NCI-H82 treated with DMSO at 0.1 percent for 48 hours (cell line): Measurements from ENCODE around the gene DDAH2.

Experiments
- DNase-seq: peaks from one replicate; lab custom pipeline; 2025; ENCODE audit not compliant: unreplicated experiment; lab: John Stamatoyannopoulos, UW

DDAH2 gene, protein sequence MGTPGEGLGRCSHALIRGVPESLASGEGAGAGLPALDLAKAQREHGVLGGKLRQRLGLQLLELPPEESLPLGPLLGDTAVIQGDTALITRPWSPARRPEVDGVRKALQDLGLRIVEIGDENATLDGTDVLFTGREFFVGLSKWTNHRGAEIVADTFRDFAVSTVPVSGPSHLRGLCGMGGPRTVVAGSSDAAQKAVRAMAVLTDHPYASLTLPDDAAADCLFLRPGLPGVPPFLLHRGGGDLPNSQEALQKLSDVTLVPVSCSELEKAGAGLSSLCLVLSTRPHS

DNA sequence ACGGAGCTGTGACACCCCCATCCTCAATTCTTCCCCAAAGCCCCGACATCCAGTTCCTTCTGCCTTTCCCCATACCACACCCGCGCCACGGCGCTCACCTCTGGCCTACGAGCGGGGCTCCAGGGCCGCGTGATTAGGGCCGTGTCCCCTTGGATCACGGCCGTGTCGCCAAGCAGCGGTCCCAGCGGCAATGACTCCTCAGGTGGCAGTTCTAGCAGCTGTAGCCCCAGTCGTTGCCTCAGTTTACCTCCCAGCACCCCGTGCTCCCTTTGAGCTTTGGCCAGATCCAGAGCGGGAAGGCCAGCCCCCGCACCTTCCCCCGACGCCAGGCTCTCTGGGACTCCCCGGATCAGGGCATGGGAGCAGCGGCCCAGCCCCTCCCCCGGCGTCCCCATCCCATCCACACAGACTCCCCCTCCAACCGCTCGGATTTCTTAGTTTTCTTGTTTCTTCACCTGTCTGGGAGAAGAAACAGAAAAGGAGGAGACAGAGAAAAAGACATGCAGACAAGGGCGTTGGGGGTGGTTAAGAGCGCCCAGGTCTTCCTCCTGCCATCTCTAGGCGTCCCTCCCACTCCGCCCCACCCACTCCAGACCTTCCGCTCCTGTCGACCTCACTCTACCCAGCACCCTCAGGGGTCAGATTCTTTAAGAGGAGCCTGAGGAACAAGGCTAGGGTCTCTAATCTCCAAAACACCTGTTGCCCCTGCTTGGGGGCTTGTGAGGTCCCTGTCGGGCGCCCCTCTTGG is at the start of gene DDAH2:
Gene DDAH2 (minus strand): TSS at position 533 of the 748 bp plus-strand sequence. CDS start 138 bp downstream, at position 395.
- DNase-seq: no peak

DNA sequence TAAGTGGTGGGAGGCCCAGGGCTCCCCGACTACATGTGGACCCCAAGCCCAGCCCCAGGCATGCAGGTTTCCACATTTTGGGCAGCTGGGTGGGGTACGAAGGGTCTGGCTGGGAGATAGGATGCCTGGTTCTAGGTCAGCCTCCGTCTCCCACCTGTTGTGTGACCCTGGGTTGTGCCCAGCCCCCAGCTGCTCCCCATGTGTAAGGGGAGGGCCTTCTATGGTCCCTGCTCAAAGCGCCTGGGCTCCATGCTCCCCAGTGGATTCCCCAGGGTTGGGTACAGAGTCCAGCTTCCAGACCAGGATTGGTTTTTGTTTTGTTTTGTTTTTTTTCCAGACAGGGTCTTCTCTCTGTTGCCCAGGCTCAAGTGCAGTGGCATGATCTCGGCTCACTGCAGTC is 49.1 kb upstream of the DDAH2 start:
- DNase-seq: no peak

DNA sequence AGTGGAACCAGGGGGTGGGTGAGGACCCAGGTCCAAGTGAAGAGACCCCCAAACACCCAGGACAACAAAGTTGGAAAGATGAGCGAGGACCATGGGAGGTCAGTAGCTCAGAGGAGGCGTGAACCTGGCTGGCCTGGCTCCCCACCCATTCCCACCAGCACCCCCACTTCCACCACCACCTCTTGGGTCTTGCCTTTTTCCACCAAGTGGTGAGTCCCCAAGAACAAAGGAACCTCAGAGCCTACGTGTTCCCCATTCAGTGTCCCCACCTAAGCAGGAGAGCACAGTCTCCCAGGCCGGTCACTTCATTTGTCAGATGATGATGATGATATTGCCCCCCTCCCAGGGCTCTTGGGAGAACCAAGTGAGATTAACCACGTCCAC is 48.6 kb upstream of the DDAH2 start:
- no peak for DNase-seq

DNA sequence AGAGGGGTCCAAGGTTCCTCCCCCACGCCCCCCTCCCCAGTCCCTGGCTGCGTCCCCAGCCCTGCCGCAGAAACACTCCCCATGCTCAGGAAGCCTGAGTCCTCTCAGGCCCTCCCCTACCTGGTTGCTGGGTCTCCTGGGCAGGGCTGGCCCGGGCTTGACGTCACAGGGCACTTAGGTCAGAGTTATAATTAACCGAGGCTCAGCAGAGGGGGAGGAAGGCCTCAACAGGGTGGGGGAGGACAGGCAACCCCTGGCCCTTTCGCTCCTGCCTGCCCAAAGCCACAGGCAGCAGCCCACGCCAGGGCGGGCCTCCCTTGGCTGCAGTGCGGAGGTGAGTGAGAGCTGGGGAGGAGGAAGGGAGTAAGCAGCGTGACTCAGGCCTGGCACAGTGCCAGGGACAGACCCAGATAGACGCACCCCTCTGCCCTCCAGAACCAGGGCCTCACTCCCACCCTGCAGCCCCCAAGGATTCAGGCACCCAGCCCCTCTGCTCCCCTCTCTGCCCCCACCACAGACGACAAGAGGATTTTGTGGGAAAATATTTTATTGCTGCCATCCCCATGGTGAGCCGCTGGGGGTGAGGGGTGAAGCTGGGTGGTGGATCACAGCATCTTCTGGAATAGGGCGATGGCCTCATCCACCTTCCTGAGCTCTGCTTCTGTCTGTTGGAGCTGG is 48.0 kb upstream of the DDAH2 start, which contains the start of gene VWA7:
Gene VWA7 (minus strand): TSS at position 340 of the 678 bp plus-strand sequence. CDS start 549 bp downstream, outside the sequence.
- peak; percentile 17 for DNase-seq

DNA sequence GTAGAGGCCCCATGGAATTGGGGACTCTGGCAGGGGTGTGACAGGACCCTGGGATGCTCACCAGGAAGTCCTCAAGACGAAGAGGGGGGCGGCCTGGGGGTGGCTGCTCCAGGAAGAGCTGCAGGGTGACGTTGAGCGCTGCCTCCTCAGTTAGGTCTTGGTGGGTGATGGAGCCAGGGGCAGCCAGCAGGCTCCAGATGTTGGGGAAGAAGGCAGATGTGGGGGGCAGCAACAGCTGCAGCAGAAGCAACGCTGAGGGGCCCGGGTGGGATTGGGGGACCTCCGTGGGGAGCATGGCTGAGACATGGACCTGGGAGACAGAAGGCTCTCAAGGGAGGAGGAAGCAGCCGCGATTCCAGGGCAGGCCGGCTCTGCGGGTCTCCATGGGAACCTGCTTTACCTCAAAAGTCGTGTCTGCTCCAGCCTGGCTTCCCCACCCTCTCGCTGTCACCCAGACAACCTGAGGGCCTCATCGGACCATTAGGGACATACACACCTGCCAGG is 47.4 kb upstream of the DDAH2 start:
- no peak for DNase-seq

DNA sequence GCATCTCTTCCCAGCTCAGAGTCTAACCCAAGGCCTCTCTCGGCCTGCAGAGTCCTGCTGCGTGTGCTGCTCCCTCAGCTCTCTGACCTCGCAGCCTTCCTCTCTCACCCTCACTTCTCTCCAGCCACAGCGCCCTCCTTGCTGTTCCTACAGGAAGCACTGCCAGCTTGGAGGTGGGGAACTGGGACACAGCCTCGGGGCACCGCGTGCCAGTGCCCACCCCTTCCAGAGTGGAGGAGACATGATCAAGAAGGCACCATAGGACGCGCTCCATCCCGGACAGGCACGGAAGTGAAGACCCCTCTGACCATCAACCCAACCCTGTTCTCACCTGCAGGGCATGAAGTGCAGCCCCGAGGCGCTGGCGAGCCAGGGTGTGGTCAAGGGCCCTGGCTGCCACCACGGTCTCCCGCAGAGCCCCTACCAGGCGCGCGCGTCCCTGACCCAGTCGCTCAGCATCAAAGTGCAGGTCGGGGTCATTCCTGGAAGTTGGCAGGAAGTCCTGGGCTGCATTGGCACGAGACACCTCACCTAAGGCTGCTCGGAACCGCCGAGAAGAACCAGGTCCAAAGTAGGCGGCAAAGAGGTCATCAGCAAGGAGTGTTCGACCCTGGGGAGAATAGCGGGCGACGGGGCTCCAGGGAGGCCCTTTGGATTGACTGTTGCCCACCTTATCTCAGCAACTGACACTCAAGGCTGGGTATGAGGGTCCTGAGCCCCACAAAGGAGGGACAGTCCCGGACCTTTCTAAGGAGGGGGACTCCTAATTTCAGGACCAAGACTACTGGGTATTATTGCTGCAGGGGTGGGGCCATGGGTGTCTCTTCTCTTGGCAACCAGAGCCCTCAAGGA is 46.8 kb upstream of the DDAH2 start:
- no peak for DNase-seq

DNA sequence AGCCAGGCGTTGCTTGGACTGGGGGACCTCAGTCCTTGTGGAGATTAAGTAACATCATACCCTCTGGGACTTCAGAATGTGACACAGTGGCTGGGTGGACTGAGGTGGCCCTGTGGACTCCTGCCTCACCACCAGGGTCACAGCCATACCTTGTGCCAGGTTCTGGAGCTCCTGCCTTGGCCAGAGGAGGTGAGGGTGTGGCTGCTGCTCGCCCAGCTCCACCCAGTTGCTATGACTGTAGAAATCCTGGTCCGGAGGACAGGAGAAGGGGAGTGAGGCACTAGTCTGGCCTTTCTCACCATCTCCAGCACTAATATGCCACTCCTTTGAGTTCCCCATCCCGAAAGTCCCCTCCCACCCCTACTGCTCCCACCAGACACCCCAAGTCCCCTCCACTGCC is 46.1 kb upstream of the DDAH2 start:
- DNase-seq: no peak

DNA sequence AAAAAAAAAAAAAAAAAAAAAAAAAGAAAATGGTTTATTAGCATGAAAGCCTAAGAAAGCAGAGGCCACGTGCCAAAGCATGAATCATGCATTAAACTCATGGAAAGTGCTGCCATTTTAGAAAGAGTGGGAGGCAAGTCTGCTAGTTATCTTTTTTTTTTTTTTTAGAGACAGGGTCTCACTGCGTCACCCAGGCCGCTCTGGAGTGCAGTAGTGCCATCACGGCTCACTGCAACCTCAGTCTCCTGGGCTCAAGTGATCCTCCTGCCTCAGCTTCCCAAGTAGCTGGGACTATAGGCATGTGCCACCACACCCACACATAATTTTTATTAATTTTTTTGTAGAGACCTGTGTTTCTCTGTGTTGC is 42.9 kb upstream of the DDAH2 start:
- DNase-seq: no peak

DNA sequence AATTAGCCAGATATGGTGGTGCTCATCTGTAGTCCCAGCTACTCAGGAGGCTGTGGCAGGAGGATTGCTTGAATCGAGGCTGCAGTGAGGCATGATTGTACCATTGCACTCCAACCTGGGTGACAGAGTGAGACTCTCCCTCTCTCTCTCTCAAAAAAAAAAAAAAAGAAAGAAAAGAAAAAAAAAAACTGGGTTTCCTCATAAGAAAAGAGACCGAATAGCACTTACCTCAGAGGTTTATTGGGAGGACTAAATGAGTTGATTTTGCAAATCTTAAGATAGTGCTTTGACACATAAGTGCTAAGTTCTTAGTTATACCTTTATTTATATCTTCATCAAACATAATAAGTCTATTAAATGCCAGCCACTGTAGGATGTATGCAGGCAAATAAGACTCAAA is 41.8 kb upstream of the DDAH2 start:
- no peak for DNase-seq

DNA sequence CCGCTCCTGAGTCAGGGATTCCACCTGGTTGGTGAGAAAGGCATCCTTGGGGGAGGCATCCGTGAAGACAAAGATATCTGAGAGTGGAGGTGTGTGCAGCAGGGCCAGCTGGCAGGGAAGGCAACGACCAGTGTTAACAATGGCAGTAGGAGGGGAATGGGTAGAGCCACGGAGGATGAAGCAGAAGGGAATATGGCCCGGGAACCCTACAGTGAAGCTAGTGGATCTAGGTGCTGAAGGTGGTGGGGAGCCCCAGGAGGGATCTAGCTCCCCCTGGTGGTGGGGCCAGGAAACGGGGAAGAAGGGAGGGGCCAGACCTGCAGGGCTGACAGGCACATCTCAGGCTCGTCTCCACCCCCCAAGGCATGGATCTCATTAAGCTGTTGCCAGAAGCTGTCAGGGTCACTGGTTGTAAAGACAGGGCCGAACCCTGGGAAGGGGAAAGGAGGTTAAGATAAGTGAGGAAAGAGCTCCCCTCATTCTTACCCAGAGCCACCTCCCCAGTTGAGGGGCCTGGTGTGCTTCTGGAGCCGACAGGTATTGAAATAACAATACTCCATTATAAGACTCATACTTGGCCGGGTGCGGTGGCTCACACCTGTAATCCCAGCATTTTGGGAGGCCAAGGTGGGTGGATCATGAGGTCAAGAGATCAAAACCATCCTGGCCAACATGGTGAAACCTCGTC is 40.7 kb upstream of the DDAH2 start:
- DNase-seq: peak; percentile 78

DNA sequence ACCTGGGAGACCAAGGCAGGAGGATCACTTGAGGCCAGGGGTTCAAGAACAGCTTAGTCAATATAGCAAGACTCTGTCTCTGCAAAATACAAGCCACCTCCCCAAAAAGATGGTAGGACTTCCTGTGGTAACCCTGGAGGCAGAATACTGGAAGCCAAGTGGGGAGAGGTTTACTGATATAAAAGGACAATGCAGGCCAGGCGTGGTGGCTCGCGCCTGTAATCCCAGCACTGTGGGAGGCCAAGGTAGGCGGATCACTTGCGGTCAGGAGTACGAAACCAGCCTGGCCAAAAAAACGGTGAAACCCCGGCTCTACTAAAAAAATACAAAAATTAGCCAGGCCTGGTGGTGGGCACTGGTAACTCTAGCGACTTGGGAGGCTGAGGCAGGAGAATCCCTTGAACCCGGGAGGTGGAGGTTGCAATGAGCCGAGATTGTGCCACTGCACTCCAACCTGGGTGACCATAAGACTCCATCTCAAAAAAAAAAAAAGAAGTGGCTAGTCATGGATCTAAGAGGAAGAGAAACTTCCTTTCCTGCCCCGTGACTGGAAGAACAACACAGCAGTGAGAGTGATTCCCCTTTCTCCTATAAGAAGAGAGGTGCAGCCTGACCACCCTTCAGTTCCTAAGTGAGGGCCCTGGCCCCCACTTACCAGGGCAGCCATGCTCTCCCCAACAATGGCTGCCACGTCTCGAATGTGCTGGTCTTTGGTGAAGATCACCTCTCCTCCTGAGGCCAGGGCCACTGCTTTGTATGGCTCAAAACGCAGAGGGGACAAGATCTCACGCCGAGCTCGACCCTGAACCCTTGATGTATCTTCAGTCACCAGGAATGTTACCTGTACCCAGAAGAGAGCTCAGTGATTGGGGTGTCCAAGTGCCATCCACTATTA is 39.5 kb upstream of the DDAH2 start:
- DNase-seq: no peak

DNA sequence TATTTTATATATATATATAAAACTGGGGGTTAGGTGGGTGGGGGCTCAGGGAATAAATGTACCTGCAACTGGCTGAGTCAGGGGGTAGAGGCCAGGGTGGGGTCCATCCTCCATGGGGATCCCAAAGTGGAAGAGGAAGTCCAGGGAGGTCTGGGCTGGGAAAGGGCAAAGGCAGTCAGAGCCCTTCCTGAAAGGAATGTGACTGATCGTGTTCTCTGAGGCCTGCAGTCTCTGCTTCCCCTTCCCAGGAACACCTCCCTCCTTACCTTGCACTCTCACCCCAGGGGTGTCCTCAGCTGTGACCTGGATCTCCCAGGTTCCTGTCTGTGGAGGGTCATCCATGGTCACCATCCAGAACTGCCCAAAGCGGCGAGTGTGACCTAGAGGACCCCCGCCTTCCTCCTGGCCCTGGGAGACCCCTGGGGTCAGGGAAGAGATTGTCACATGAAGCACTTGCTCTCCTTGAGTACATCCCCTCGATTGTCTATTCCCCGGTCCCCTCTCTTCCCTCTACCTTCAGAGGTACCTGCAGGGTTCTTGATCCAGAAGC is 38.1 kb upstream of the DDAH2 start:
- no peak for DNase-seq

DNA sequence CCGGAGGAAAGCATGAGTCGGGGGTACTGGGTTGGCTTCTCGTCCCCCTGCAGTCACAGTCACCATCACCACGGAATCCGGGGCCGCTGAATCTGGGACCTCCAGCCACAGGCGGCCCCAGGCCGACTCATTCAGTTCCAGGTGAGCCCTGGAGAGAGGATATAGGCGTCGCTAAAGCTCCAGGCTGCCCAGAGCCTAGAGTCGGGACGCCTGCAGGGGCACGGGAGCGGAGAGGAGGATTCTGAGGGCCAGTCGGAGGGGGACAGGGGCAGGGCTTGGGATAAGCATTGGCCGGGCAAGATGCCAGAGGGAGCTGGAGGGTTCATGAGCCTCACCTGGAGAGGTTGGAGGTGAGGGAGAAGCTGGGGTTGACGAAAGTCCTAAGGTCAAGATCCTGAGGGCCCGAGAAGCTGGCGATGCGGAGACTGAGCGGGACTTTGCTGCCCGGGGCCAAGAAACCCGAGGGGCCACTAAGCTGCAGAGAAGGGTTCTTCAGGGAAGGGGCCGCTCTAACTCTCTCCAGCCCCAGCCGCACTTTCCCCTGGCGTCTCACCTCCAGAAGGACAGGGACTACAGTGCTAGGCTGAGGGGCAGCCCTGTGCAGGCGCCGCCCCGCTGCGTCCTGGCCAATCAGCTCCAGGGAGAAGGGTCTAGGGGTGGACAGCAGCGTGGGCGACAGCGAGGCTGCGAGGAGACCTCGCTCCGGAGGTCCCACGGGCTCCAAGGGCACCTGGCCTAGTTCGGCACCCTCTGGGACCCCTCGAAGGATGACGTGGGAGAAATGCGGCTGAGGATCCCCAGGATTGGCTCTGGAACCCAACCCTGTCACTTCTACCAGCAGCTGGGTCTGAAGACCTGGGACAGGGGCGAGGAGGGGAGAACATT is 37.1 kb upstream of the DDAH2 start:
- peak; percentile 46 for DNase-seq

DNA sequence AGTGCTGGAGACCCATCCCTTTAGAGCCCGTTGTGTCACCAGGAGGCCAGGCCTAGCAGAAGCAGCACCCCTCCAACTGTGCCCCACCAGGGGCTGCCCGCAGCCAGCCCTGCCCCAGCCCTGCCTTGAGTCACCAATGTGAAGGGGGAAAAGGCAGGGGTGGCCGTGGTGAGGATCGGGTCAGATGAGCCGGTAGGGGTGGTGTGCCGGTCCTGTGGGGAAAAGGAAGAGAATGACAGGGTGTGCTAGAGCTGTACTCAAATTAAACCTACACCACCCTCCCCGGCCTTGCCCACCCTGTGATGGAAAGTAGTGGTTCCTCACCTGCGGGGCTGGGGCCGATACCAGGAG is 36.4 kb upstream of the DDAH2 start:
- DNase-seq: no peak

DNA sequence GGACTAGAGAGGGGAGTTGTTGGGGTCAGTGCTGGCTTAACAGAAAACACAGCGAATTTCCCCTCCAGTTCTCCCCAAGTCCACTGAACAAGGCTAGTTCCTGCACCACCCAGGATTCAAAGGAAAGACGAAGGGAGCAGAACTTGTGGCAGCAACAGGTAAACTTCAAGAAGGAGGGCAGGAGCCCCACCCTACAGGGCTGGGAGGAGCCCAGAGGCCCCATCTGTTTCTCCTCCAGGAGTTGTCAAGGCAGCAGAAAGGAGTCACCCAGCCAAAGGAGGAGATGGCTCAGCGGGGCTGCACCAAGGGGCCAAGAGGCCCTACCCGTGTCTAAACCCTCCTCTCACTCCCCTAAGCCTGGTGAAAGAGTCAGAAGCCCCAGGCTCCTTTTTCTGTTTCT is 35.1 kb upstream of the DDAH2 start:
- DNase-seq: no peak

DNA sequence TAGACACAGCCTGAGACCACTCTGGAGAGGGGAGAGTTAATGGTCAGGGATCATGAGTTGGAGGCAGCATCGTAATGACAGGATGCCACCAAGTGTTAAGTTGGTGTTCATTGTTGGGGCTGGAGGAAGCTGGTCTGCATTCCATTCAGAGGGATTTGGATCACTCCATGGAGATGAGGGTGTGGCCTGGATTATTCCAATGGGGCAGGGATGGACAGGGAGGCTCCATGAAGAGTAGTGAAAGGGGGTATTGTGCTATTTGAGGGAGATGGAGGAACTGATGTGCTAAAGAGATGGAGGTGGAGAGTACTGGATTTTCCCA is 34.5 kb upstream of the DDAH2 start:
- DNase-seq: peak; percentile 25

DNA sequence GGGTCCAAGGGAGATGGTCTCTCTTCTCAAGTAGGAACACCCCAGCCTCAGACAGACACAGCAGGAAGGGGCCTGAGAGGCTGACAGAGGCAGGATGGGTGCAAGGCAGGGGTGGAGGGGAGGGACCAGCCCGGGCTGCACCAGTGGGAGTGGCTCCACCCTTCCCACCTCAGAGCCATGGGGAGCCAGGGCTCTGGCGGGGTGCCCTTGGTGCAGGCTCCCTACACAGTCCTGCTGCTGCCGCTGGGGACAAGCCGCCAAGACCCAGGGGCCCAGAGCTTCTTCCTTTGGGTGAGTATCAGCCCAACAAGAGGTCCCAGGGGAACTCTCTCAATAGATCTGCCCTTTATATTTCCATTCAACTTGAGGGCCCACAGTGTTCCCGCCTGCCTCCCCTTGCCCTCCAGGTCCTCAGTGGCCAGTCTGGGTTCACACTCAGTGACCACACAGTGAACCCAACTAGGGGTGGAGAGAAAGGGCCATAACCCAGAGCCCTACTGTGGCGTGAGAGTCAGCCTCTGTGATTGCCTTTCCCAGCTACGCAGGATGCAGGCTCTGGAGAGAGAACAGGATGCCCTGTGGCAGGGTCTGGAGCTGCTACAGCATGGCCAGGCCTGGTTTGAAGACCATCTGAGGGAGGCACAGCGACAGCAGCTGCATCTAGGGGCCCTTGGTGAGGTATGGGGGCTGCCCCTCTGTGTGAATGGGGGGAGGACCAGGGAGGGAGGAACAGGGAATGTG is 33.9 kb upstream of the DDAH2 start:
- no peak for DNase-seq

DNA sequence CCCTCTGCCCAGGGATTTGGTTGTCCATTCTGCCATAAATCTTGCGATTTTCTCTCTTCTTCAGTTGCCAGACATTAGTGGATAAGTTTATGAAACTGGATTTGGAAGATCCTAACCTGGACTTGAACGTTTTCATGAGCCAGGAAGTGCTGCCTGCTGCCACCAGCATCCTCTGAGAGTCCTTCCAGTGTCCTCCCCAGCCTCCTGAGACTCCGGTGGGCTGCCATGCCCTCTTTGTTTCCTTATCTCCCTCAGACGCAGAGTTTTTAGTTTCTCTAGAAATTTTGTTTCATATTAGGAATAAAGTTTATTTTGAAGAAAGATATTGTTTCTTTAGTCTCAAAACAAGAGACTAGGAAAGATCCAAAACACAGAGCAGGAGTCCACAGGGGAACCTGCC is 33.3 kb upstream of the DDAH2 start, which contains the start of gene SAPCD1:
Gene SAPCD1 (plus strand): TSS at position 301 of the 400 bp plus-strand sequence. CDS start 399 bp downstream, outside the sequence.
- no peak for DNase-seq
